NCI-H82 treated with DMSO at 0.1 percent for 48 hours (cell line): ENCODE data around the gene PDXK.
A peak's percentile ranks its signal among the peaks of the same experiment; 100 is the strongest.

Source experiments
- DNase-seq: peaks from one replicate; lab custom pipeline; 2025; ENCODE audit not compliant: unreplicated experiment; lab: John Stamatoyannopoulos, UW

PDXK gene

GRCh38 chr21:43762303-43763128, 43.6 kb downstream of the PDXK start:
- no peak for DNase-seq

- no peak for DNase-seq
Observed at GRCh38 chr21:43763901-43764523, 45.1 kb downstream of the PDXK start.

DNA sequence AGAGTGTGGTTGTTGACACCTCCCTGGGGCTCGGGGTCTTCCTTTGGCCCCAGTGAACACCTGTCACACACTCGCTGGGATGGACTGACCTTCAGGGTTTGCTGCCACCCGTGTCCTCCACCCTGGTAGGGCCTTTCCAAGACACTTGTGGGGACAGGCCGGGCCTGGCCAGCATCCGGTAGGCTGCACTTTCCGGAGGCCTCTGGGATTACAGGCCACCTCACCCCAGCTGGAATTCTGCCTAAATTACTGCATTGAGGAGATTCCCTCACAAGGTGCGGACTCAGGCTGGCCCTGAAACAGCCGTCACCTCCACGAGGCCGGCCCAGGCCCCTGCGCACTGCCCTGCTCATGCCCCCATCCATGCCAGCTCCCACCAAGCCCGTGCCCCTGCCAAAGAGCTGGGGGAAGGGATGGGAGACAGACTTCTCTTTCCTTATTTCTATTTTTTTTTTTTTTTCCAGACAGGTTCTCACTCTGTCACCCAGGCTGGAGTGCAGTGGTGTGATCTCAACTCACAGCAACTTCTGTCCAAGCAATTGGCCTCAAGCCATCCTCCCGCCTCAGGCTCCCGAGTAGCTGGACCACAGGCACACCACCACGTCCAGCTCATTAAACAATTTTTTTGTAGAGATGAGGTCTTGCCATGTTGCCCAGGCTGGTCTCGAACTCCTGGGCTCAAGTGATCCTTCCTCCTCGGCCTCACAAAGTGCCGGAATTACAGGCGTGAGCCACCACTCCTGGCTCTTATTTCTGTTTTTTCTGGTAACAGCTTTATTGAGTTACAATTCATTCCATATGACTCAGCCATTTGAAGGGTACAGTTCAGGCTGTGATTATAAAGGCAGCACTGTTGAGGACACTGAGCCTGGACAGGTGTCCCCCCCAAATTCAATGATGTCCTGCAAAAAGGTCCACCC, 45.9 kb downstream of the PDXK start:
- no peak for DNase-seq

GRCh38 chr21:43766734-43767497, 48.0 kb downstream of the PDXK start:
- no peak for DNase-seq

GRCh38 chr21:43767498-43767983, 48.6 kb downstream of the PDXK start:
- DNase-seq, result no peak

DNA sequence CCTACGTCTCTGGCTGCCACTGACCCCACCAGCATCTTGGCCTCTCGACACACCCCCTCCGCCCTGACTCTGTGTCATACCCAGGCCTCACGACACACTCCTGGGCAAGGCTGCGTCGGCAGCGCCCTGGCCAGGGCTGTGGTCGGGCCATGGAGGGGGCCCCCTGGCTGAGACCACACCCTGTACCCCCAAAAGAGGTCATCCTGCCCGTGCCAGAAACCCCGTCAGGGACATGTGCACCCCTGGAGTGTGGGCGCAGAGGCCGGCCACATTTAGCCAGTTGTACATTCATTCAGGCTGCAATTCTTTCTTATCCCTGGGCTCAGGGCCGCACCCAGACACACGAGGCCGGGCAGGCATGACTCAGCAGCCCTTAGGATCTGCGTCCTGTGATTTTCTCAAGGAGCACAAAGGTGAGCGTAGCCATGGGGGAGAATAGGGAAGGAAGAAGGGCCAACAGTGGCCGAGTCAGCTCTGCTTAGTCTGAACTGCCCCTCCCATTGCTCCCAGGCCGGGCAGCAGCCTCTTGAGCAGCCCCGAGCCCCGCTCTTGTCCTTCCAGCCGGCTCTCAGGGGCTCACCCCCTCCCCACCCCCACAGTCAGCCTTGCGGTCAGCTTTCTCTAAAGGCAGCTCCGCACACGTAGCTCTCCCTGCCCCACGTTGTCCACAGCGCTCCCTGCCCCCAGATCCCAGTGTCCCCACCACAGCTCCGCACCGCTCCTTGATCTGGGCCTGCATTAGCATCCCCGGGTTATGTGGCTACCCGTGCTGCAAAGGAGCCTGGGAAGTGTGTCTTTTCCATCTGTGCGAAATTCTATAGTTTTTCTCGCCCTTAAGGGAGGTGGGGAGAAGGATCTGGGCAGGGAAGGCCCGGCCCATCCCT, 49.3 kb downstream of the PDXK start:
- DNase-seq, result no peak

- no peak for DNase-seq
Observed at GRCh38 chr21:43768868-43769167, 49.9 kb downstream of the PDXK start.

DNA sequence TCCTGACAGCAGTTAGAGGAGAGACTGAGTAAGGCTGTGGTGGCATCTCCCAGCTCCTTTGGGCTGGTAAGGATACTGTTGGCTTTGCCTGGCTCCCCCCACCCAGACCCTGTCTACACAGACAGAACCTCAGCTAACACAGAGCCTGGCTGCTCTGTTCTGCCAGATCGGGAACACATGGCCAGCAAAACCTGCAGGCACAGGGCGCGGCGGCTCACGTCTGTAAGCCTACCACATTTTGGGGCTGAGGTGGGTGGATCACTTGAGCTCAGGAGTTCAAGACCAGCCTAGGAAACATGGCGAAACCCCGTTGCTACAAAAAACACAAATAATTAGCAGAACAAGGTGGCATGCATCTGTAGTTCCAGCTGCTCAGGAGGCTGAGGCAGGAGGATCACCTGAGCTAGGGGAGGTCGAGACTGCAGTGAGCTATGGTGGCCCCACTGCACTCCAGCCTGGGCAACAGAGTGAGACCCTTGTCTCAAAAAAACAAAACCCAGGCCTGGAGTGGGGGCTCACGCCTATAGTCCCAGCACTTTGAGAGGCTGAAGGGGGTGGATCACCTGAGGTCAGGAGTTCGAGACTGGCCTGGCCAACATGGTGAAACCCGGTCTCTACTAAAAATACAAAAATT, 50.5 kb downstream of the PDXK start:
- DNase-seq, result no peak

- no peak for DNase-seq
Observed at GRCh38 chr21:43770066-43770655, 51.2 kb downstream of the PDXK start.

DNA sequence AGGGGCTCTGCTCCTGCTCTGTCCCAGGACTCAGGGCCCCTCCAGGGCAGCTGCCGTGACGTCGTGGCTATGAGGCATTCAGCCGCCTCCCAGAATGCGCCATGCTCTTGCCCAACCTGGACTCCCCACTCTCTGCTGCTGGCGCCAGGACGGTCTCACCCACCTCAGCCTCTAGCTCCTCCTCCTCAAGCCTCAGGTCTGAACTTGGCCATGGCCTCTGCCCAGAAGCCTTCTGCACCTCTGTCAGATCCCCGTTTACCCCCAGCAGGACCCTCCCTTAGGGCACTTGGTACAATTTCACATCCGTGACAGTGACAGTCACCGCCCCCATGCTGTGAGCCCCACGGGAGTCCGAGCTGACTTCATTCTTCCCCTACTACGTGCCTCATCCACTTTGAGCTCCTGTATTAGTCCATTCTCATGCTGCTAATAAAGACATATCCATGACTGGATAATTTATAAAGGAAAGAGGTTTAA, 52.3 kb downstream of the PDXK start:
- no peak for DNase-seq

DNA sequence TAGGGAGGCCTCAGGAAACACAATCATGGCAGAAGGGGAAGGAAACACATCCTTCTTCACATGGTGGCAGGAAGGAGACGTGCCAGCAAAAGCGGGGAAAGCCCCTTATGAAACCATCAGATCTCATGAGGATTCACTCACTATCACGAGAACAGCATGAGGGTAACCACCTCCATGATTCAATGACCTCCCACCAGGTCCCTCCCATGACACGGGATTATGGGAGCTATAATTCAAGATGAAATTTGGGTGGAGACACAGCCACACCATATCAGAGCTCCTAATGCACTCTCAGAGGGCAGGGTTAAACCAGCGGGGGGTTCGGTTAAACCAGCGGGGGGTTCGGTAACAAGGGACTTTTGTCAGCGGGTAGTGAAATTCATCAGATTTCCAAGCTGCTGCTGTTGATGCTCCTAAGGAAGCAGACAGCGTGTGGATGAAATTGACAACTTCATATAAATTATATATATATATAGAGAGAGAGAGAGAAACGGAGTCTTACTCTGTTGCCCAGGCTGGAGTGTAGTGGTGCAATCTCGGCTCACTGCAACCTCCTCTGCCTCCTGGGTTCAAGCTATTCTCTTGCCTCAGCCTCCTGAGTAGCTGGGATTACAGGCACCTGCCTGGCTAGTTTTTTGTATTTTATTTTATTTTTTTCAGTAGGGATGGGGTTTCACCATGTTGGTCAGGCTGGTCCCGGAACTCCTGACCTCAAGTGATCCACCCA, 52.9 kb downstream of the PDXK start:
- no peak for DNase-seq

DNA sequence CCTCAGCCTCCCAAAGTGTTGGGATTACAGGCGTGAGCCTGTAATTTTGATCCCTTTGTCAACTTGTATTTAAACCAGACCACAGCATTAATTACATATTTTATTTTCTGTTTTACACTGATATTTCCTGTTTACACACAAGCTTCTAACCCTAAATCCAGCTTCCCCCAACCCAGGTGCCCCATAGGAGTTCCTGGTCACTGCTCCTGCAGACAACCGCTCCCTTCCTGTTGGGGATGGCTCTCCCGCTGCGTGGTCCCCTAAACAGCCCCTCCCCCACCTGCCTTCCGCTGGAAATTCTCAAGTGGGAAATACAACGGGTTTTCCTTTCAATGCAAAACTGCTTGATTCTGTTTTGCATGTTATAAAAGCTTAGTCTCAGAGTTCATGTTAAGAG, 53.5 kb downstream of the PDXK start:
- DNase-seq, result no peak

DNA sequence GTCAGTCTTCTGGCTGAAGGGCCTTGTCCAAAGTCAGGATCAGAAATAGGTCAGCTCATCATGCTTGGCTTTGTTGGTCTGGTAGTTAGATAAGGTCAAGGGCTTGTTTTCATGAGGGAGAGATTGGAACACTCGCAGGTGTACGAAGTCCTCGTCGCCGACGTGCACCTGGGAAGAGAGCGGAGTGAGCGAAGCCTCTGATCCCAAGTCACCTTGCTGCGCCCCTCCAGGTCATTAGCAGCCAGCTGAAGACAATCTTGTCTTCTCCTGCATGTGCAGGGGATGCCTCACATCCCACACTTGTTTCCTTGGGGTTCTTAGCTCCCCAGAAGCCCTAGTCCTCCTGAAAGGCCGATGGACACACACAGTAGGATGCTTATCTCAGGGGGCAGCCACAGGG, 55.2 kb downstream of the PDXK start:
- no peak for DNase-seq

GRCh38 chr21:43775190-43775589, 56.3 kb downstream of the PDXK start:
- DNase-seq, result no peak

DNA sequence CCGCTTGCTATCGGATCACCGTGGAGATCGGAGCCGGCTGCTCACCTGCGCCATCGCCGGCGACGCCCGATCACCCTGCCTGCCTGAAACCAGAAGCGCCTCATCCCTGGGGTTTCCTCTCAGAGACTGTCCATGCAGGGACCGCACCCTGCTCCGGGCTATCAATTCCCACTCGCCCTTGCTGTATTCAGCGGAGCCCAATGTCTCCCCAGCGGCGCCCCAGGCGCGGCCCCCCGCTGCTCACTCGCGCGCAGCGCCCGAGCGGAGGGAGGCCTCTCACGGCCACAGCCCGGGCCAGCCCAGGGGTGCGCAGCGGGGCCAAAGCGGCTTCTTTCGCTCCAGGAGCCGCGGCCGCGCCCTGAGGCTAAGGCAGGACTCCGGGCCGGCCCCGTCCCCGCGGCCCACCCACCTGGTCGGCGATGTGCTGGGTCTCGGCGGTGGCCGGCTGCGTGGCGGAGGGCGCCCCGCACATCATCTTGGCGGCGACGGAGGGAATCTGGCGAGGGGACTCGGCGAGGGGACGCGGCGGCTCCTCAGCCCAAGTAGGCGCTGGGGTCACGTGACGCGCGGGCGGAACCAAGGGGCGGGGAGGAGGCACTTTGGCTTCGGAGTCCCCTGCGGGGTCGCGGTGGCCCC, 57.0 kb downstream of the PDXK start, which contains the start of gene CSTB:
Gene CSTB, minus strand, starts transcription at position 514 of the 636 bp plus-strand sequence. Its CDS starts 39 bp downstream, at position 475.
- peak; percentile 39 for DNase-seq

GRCh38 chr21:43777953-43778352, 59.0 kb downstream of the PDXK start:
- DNase-seq, result no peak

DNA sequence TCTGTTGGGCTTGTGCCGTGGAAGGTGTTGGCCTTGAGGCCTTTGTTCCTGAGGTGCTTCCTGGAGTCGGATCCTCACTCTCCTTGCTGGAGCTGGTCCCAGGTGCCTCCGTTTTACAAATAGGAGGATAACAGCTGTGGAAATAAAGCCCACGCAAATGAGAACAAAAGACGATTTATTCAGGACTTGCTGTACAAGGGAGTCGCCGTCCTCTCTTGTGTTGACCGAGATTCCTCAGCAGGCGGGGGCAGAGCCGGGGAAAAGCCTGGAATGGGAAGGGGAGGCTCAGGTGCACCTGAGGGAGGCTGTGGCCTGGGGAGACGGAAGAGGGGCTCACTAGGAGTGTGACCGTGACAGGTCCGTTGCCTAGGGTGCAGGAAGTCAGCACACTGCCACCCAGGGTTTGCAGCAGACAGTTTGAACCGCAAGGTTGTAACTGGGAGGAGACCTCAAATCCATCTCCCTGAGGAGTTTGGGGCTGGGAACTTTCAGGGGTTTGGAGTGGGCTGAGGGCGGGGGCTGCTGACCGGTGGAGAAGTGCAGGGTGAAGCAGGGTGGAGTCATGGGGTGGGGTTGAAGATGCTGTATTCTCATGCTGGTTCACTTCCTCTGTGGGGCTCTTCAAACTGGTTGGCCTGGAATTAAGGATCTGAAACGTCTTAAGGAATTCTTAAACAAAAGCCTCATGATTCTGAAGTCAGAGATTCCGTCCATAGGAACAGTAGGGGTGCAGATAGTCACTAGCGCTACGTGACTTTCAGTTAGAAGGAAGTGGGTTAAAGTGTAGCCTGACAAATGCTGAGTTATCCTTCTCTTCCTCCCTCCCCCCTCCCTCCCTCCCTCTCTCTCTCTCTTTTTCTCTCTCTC, 59.8 kb downstream of the PDXK start:
- no peak for DNase-seq
